ENCODE measurements around the gene TCL1A.

DNA sequence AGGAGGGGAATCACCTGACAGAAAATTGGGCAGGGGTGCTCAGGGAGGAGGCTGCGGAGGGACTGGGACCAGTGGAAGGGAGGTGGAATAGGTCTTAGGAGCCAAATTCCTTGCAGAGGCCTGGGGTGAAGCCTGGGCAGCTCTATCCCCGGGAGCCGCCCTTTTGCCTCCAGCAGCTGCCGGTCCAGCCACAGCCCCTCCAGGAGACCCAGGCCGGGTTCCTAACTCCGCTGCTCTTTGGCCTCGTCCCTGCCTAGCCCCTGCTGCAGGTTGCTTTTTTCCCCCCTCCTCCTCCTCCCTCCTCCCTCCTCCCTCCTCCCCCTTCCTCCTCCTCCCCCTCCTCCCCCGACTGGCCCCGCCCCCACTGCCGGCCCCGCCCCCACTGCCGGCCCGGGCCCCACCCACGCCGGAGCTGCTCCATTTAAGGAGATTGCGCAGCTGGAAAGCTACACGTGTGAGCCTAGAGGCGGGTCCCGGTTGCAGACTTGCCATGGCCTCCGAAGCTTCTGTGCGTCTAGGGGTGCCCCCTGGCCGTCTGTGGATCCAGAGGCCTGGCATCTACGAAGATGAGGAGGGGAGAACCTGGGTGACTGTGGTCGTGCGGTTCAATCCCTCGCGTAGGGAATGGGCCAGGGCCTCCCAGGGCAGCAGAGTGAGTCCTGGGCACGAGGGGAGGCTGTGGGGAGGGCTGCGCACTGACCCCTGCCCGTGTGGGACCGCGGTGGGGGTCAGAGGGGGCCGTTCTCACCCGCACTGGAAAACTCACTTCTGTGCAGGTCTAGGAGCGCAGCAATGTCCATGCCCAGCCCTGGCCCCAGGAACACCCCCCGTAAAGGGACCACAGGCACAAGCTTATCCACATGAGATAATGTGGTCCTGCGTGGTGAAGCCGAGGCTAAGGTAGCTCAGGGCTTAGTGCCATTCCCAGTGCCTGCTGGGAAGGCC lies 27.7 kb downstream of the TCL1A start, which contains the start of gene TCL1B:
- TF ChIP-seq CTCF (IDR thresholded peaks at IDR 0.05), result no peak
- TF ChIP-seq TP53 (CRISPR knock-in tag; IDR thresholded peaks at IDR 0.05), result no peak
- TF ChIP-seq SP1 (CRISPR knock-in tag; conservative IDR thresholded peaks at IDR 0.05), result no peak
- TF ChIP-seq ATF2 (CRISPR knock-in tag; IDR thresholded peaks at IDR 0.05; ENCODE audit: borderline replicate concordance, low read depth), result no peak
- TF ChIP-seq HMGXB4 (CRISPR knock-in tag; IDR thresholded peaks at IDR 0.05), result no peak
- TF ChIP-seq, protein P1, sequence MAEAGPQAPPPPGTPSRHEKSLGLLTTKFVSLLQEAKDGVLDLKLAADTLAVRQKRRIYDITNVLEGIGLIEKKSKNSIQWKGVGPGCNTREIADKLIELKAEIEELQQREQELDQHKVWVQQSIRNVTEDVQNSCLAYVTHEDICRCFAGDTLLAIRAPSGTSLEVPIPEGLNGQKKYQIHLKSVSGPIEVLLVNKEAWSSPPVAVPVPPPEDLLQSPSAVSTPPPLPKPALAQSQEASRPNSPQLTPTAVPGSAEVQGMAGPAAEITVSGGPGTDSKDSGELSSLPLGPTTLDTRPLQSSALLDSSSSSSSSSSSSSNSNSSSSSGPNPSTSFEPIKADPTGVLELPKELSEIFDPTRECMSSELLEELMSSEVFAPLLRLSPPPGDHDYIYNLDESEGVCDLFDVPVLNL (CRISPR knock-in tag; IDR thresholded peaks at IDR 0.05; ENCODE audit: borderline replicate concordance, low read depth), result no peak
- TF ChIP-seq KAT7 (CRISPR knock-in tag; IDR thresholded peaks at IDR 0.05; ENCODE audit: borderline replicate concordance), result no peak
- TF ChIP-seq, protein P2, sequence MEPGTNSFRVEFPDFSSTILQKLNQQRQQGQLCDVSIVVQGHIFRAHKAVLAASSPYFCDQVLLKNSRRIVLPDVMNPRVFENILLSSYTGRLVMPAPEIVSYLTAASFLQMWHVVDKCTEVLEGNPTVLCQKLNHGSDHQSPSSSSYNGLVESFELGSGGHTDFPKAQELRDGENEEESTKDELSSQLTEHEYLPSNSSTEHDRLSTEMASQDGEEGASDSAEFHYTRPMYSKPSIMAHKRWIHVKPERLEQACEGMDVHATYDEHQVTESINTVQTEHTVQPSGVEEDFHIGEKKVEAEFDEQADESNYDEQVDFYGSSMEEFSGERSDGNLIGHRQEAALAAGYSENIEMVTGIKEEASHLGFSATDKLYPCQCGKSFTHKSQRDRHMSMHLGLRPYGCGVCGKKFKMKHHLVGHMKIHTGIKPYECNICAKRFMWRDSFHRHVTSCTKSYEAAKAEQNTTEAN (CRISPR knock-in tag; IDR thresholded peaks at IDR 0.05), result no peak
- TF ChIP-seq TEAD4 (CRISPR knock-in tag; IDR thresholded peaks at IDR 0.05), result no peak

All from WTC11 (cell line).